Measurements from ENCODE around the gene STAC2.

GRCh38 chr17:39225308-39225958, at the start of gene STAC2:
- no peak for TF ChIP-seq NFE2L1 (tag; IDR thresholded peaks at IDR 0.05; ENCODE audit: borderline replicate concordance, low read depth)
- no peak for TF ChIP-seq EP400 (IDR thresholded peaks at IDR 0.05)
- no peak for TF ChIP-seq CTCF (IDR thresholded peaks at IDR 0.05 in 2 of 3, conservative IDR thresholded peaks at IDR 0.05 in 1 of 3; ENCODE audit: insufficient read depth in 2 of 3, low read depth in 1 of 3, low read length in 3 of 3)
- no peak for TF ChIP-seq ESRRA (IDR thresholded peaks at IDR 0.05; ENCODE audit: borderline replicate concordance, low read depth)
- no peak for TF ChIP-seq BHLHE40 (IDR thresholded peaks at IDR 0.05; ENCODE audit: low read length)
- TF ChIP-seq BDP1 (IDR thresholded peaks at IDR 0.05; ENCODE audit: insufficient read depth, insufficient read length) = no peak
- no peak for TF ChIP-seq ZNF830 (CRISPR knock-in tag; IDR thresholded peaks at IDR 0.05)

Measured in K562 (cell line).